ENCODE measurements around the gene MAG. TPM values are rescaled to one million over a fixed set of nuclear protein-coding genes. Genes with fewer than 3 reads are reported as not detected.
A peak's percentile ranks its signal among the peaks of the same experiment; 100 is the strongest.

The MAG gene
- total RNA-seq, 1 experiment from 2014 or later, result 0.17 TPM

DNA sequence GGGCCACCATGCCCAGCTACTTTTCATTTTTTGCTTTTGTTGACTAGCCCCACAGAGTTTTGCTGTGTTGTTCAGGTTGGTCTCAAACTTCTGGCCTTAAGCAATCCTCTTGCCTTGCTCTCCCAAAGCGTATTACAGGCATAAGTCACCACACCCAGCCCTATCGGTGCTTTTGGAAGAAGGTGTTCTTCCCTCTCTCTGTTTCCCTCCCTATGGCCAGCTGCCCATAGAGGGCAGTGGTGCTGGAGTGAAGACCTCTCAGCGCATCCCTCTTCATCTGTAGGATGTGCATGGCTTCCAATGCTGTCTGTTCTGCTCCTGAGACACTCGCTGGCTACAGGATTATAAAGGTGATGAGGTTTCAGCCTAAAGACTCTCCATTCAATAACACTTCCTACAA is 35.7 kb downstream of the MAG start:
- Histone ChIP-seq H4K20me1 (ENCODE audit: insufficient read depth) (no peaks in the 10 kb centered on the region), H3K9me2 (ENCODE audit: insufficient read depth) (no peaks in the 10 kb centered on the region), H3K9me3 (ENCODE audit: control insufficient read depth in 1 of 2, insufficient read depth in 1 of 2, low read depth in 1 of 2, low read length in 2 of 2) (no peaks in the 10 kb centered on the region), H3K4me3 (replicated peaks in 1 of 2; ENCODE audit: low read depth in 1 of 2, low read length in 2 of 2) (no peak overlapping the region), H3K27ac (ENCODE audit: low read depth, low read length) (no peak overlapping the region), H3K27me3 (ENCODE audit: insufficient read depth, low read length) (no peaks in the 10 kb centered on the region), H3K9ac (ENCODE audit: low read length) (no peak overlapping the region), H3K79me2 (ENCODE audit: insufficient read depth, low read length) (no peaks in the 10 kb centered on the region), H3K4me1 (ENCODE audit: control insufficient read depth in 1 of 2, insufficient read depth in 2 of 2, low read length in 2 of 2) (peaks cover 2 to 6% of the 10 kb centered on the region in 2 experiments; a peak in 1 of 4 replicates), H2AFZ (ENCODE audit: low read depth, low read length, poor library complexity, severe bottlenecking) (no peak overlapping the region), H3K36me3 (ENCODE audit: control insufficient read depth in 1 of 2, insufficient read depth in 2 of 2, low read length in 2 of 2) (no peaks in the 10 kb centered on the region), H3K4me2 (ENCODE audit: low read length) (no peak overlapping the region)
- TF ChIP-seq CTCF (IDR thresholded peaks at IDR 0.05 in 2 of 3, conservative IDR thresholded peaks at IDR 0.05 in 1 of 3; ENCODE audit: borderline replicate concordance in 1 of 3, insufficient read depth in 1 of 3, low read depth in 2 of 3, low read length in 2 of 3) (peak; percentile 24 to 75 (median 64); a peak in 5 of 6 replicates), ZFX (IDR thresholded peaks at IDR 0.05) (no peak), RAD21 (IDR thresholded peaks at IDR 0.05; ENCODE audit: low read depth) (0 out of 2 replicates have a peak, but pooled peaks have one; percentile 28)
- intact Hi-C loops (cut with micrococcal nuclease), result no loop called here
- ChIA-PET CTCF (interaction anchor here (0.5 to 1.6 kb wide), 3 partner anchors 8 to 15 kb away, joined by 3 to 8 read pairs (median 3); no protein-coding TSS in a partner anchor), POLR2A (interaction anchor here (1.2 kb wide), 1 partner anchor 8 kb away, joined by 3 read pairs; no protein-coding TSS in a partner anchor), RAD21 (ENCODE audit: low non-redundant PET in 1 of 2, low total read pairs in 2 of 2, uncharacterized antibody in 2 of 2, unreplicated experiment in 2 of 2) (no interaction called here)
- no TSS peak for BruUV-seq (replicated peaks)
- DNase-seq (ENCODE audit: low read depth, low spot score), result no peak
- ATAC-seq, result peak; percentile 97

DNA sequence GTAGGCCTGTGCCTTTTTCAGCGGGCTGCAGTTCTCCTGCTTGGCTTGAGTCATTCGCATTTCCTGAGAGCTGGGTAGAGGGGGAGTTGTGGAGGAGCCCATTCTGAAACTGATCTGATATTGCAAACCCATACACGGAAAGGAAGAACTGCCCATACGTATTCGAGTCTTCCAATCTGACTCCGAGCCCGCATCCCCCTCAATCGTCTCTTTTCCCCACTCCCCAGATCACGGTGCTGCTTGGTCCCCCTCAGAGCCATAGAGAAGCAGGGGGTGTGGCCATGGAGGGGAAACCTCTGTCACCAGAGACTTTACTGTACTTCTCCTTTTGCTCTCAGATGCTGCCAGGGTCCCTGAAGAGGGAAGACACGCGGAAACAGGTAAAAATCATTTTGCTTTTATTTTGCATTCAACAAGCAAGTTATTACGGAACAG is 36.9 kb downstream of the MAG start, which contains the start of gene CD22:
CD22 (plus strand) TSS at position 337 of the 435 bp plus-strand sequence. CDS start 2,854 bp downstream, outside the sequence.
- Histone ChIP-seq H3K36me3 (ENCODE audit: control insufficient read depth in 1 of 2, insufficient read depth in 2 of 2, low read length in 2 of 2) (no peaks in the 10 kb centered on the region), H3K4me1 (ENCODE audit: control insufficient read depth in 1 of 2, insufficient read depth in 2 of 2, low read length in 2 of 2) (peaks cover 2 to 6% of the 10 kb centered on the region in 2 experiments; a peak in 1 of 4 replicates), H2AFZ (ENCODE audit: low read depth, low read length, poor library complexity, severe bottlenecking) (no peak within 1 kb of the TSS), H3K27ac (ENCODE audit: low read depth, low read length) (no peak within 1 kb of the TSS), H3K4me3 (replicated peaks in 1 of 2; ENCODE audit: low read depth in 1 of 2, low read length in 2 of 2) (no peak within 1 kb of the TSS), H3K9me3 (ENCODE audit: control insufficient read depth in 1 of 2, insufficient read depth in 1 of 2, low read depth in 1 of 2, low read length in 2 of 2) (no peaks in the 10 kb centered on the region), H3K9ac (ENCODE audit: low read length) (no peak within 1 kb of the TSS), H3K9me2 (ENCODE audit: insufficient read depth) (no peaks in the 10 kb centered on the region), H3K4me2 (ENCODE audit: low read length) (no peak within 1 kb of the TSS), H3K27me3 (ENCODE audit: insufficient read depth, low read length) (no peaks in the 10 kb centered on the region), H4K20me1 (ENCODE audit: insufficient read depth) (no peaks in the 10 kb centered on the region), H3K79me2 (ENCODE audit: insufficient read depth, low read length) (no peaks in the 10 kb centered on the region)
- no peak for ATAC-seq
- ChIA-PET CTCF (interaction anchor here (1.1 kb wide), 1 partner anchor 16 kb away, joined by 3 read pairs; no protein-coding TSS in a partner anchor), POLR2A (interaction anchor here (1.2 kb wide), 1 partner anchor 10 kb away, joined by 3 read pairs; no protein-coding TSS in a partner anchor), RAD21 (ENCODE audit: low non-redundant PET in 1 of 2, low total read pairs in 2 of 2, uncharacterized antibody in 2 of 2, unreplicated experiment in 2 of 2) (no interaction called here)
- intact Hi-C loops (cut with micrococcal nuclease), result no loop called here
- DNase-seq (ENCODE audit: low read depth, low spot score), result no peak
- no TSS peak for BruUV-seq (replicated peaks)
- no peak for TF ChIP-seq CTCF (IDR thresholded peaks at IDR 0.05 in 2 of 3, conservative IDR thresholded peaks at IDR 0.05 in 1 of 3; ENCODE audit: borderline replicate concordance in 1 of 3, insufficient read depth in 1 of 3, low read depth in 2 of 3, low read length in 2 of 3)
- TF ChIP-seq CBX3 (IDR thresholded peaks at IDR 0.05; ENCODE audit: low read depth), result no peak
- no peak for TF ChIP-seq ZNF274 (IDR thresholded peaks at IDR 0.05; ENCODE audit: low read depth, low read length)
- no peak for TF ChIP-seq SIN3A (IDR thresholded peaks at IDR 0.05; ENCODE audit: low read depth)
- TF ChIP-seq POLR2AphosphoS5 (IDR thresholded peaks at IDR 0.05; ENCODE audit: low read depth, low read length), result no peak
- TF ChIP-seq EZH2phosphoT487 (IDR thresholded peaks at IDR 0.05; ENCODE audit: borderline replicate concordance), result no peak

All from HCT116 (cell line).